WI38 (cell line): ENCODE data around the gene ABCG2.

Experiments
- H3K4me3 ChIP-seq: 2 replicates; pipeline ENCODE4 v1.5.1; 2011; ENCODE audit warnings: low read depth, mild to moderate bottlenecking, control low read depth, low read length
- TF ChIP-seq, protein P1 (sequence below): IDR thresholded peaks from 2 replicates; pipeline ENCODE4 v1.5.1; 2012; ENCODE audit warnings: low read depth, mild to moderate bottlenecking, control low read depth, low read length

Gene ABCG2

DNA sequence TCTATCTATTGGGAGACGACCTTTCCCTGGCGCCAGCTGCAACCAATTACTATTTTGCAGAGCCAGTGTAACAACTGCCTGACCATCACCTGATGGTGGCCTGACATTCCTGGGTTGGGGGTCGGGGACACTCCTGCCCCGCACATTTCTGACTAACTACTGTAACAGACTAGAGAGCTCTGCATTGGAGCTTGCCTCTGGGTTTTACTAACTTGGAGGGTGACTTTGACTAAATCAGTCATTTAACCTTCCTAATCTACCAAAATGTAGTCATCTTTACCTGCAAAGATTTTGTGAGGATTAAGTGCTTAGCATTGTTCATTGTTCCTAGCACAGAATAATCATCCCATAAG is 37.5 kb upstream of the ABCG2 start:
- H3K4me3 ChIP-seq = no peak overlapping the region

DNA sequence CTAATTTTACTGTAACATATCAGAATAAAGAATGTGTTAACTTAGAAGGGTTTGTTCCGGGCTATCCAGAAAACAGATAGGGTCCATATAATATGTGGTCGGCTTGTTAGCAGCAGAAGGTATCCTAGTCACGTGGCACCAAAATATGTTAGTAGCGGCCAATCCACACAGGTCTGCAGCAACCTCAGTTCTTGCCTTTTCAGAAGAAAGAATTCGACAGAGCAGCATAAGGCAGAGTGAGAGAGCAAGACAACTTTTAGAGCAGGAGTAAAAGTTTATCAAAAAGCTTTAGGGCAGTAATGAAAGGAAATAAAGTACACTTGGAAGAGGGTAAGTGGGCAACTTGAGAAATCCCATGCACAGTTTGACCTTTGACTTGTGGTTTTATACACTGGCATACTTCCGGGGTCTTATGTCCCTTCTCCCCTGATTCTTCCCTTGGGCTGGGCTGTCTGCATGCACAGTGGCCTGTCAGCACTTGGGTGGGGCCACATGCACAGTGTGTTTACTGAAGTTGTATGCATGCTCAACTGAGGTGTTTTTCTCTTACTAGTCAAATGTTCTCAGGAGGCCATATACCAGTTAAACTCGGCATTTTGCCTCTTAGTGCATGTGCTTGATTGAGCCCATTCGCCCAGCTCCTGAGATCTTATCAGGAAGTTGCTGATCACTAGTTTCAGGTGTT is 37.0 kb upstream of the ABCG2 start:
- no peak overlapping the region for H3K4me3 ChIP-seq

More for the DNA sequence above, 37.5 kb upstream of the ABCG2 start:
- TF ChIP-seq, protein P1, sequence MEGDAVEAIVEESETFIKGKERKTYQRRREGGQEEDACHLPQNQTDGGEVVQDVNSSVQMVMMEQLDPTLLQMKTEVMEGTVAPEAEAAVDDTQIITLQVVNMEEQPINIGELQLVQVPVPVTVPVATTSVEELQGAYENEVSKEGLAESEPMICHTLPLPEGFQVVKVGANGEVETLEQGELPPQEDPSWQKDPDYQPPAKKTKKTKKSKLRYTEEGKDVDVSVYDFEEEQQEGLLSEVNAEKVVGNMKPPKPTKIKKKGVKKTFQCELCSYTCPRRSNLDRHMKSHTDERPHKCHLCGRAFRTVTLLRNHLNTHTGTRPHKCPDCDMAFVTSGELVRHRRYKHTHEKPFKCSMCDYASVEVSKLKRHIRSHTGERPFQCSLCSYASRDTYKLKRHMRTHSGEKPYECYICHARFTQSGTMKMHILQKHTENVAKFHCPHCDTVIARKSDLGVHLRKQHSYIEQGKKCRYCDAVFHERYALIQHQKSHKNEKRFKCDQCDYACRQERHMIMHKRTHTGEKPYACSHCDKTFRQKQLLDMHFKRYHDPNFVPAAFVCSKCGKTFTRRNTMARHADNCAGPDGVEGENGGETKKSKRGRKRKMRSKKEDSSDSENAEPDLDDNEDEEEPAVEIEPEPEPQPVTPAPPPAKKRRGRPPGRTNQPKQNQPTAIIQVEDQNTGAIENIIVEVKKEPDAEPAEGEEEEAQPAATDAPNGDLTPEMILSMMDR = no peak

DNA sequence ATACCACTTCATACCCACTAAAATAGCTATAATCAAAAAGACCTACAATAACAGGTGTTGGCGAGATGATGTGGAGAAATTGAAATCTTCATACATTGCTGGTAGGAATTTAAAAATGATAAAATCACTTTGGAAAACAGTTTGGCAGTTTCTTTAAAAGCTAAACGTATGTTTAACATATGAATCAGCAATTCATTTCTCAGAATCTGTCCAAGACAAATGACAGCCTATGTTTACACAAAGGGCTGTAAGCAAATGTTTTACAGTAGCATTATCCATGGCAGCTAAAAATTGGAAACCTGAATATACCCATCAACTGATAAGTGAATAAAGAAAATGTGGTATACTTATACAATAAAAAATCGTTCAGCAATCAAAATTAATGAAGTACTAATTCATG is 33.0 kb upstream of the ABCG2 start:
- H3K4me3 ChIP-seq = no peak overlapping the region
- TF ChIP-seq, protein P1 = no peak

More for the DNA sequence above, 37.0 kb upstream of the ABCG2 start:
- TF ChIP-seq, protein P1 = no peak

DNA sequence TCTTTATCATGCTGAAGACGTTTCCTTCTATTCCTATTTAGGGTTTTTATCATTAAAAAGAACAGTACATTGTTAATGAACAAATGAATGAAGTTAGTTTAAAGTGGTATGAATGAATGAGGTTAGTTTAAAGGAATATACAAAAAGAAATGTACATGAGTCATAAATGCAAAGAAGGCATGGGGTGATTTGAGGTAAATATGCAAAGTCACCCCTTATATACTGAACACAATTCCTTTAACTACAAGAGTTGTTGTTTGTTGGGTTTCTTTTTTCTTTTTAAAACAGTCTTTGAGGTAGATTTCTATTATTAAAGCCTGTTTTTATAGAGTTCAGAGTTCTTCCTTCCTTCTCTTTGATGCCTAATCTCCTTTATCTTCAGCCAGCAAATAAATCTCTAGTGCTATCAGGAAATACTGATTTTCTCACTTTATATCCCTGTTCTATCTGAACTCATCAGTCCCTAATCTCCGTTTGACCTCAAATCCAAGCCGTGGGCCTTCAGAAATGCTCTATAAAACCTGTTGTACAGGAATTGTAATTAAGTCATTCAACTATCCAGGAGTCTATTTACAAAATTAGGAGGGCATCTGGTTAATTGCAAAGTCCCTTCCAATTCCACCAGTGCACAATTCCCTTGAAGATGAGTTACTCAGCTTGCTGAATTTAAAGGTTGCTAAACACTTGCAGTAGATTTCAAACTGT is 31.6 kb upstream of the ABCG2 start:
- no peak overlapping the region for H3K4me3 ChIP-seq
- TF ChIP-seq, protein P1 = no peak

DNA sequence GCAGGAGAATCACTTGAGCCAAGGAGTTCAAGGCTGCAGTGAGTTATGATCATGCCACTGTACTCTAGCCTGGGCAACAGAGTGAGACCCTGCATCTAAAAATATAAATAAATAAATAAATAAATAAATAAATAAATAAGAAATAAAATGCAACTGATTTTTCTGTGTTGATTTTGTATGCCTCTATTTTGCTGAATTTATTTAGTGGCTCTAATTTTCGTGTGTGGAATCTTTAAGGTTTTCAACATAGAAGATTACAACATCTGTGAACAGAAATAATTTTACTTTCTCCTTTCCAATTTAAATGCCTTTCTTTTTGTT is 30.9 kb upstream of the ABCG2 start:
- TF ChIP-seq, protein P1 = no peak
- H3K4me3 ChIP-seq = no peak overlapping the region

- no peak overlapping the region for H3K4me3 ChIP-seq
- TF ChIP-seq, protein P1 = no peak
Measured at GRCh38 chr4:88188738-88189417, 30.4 kb upstream of the ABCG2 start.

- TF ChIP-seq, protein P1 = no peak
- H3K4me3 ChIP-seq = no peak overlapping the region
Measured at GRCh38 chr4:88187766-88188165, 29.3 kb upstream of the ABCG2 start.
